Measurements from ENCODE around the gene TMEM167A.
A peak's percentile ranks its signal among the peaks of the same experiment; 100 is the strongest.

TMEM167A gene, protein sequence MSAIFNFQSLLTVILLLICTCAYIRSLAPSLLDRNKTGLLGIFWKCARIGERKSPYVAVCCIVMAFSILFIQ

DNA sequence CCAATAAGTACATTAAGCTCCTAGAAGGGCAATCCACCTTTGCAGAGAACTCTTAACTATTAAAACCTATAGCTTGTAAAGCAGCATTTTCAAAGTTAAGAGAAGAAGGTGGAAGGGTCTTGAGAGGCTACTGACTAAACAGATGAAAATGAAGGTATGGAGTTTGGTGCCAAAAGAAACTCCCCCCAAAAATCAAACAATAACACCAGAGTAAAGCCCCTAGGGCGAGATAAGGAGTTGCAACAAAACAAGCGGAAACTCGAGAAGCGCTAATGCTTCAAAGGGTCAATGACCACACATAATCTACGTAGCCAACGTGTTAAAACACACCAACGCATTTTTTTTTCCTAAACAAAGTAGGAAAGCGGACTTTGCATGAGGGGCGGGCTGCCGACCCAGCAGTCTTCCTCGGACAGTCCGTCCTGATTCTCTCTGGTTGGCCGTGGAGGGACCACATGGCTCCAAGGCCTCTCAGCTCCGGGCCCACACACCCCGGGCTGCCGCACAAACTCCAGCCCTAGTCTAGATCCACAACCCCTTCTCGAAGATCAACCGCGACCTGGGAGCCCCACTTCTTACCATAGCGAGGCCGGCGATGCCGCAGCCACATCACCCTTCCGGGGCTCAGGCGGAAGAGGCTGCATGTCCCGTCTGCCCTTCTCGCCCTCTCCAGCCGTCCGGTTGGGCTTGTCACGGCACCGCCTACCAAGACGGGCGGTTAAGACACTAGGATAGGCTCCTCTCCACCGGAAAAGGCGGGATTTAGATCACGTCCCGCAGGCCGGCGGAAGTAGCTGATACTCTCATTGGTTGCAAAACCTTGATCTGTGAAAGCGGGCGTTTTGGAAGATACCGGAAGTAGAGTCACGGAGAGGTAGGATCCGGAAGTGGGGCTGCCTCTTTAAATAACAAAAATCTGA is at the start of gene TMEM167A, which contains the start of gene XRCC4:
Gene TMEM167A (minus strand): TSS at position 653 of the 920 bp plus-strand sequence. CDS start 71 bp downstream, at position 582.
Gene XRCC4 (plus strand): TSS at position 806 of the 920 bp plus-strand sequence. CDS start 27,373 bp downstream, outside the sequence.
- peak; percentile 98 for DNase-seq

DNA sequence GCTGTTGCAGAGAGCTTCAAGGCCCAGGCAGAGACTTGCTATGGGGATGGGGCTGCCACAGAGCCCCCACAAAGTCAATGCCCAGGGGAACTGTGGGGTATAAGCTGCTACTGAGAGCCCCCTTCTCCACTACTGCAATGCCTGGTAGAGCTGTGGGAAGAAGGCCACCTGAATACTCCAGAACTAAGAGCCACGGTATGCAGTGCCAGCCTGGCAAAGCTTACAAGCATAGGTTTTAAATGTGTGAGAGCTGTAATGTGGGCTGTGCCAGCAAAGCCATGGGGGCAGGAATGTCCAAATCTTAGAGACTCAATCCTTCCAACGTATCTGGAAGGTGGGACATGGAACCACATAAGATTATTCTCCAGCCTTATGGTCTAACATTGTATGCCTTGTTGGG is 49.3 kb upstream of the TMEM167A start:
- DNase-seq = no peak

- no peak for DNase-seq
These were observed 48.4 kb upstream of the TMEM167A start for GRCh38 chr5:83125560-83125959.

GRCh38 chr5:83124593-83124992 is 47.4 kb upstream of the TMEM167A start:
- no peak for DNase-seq

DNA sequence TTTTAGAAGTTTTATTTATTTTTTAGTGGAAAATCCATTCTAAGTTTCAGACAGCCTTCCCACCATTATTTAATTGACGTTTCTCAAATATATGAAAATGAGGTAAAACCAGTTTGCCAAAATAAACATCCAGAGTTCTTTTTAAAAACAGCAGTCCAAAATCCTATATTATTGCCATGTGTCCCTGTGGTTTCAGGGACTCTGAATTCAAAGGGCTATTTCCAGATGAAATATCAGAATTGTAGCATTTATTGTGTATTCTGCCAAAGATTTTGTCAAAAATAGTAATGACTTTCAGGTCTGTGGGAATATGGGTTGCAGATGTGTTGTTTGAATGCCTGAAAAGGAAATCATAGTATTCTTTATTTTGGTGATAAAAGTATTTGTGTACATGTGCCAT is 41.8 kb upstream of the TMEM167A start:
- no peak for DNase-seq

DNA sequence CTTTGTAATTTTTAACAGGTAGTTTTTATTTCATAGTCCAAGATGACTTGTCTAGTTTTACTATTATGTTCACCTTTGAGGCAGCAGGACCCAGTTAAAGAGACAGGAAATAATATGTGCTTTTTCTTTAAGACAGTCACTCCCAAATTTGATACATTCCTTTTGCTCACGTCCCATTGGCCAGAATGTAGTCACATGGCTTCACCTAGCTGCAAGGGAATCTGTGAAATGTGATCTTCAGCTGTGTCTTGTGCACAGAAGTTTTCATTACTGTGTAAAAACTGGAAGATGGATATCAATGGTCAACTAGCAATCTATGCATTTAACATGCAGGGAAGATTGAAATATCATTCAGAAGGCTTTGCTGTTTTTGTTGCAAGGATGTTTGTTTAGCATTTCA is 41.3 kb upstream of the TMEM167A start:
- no peak for DNase-seq

DNA sequence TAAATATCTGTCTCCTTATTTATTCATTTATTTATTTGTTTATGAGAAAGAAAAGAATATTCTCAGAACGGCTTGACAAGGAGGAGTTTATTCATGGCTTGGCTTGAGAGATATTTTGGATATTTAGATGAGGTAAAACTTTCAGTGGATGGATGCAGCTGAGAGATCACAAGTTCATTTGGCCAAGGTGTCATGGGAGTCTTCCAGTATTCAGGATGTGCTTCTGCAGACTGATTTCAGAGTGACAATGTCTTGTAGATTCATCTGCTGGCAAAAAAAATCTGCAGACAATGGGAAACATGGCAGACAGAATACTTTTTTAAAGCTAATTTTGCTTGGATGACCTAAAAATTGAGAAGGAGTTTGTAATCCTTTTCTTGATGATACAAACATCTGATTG is 38.6 kb upstream of the TMEM167A start:
- DNase-seq = no peak

DNA sequence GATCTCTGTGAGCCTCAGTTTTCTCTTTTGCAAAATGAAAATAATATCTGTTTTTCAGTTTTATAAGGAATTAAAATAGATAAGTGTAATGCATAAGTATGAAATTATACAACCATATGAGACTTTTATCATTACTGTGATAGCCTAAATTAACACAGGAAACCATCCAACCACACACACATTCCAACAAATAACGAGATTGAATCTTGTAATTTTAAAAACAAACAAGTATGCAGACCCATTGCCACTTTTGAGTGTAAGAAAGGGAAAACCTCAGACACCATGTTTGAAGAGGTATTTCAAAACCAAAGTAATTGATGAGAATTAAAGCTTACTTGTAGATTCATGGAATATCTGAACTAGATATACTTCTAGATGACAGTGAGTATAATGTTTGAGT is 32.2 kb upstream of the TMEM167A start:
- no peak for DNase-seq

DNA sequence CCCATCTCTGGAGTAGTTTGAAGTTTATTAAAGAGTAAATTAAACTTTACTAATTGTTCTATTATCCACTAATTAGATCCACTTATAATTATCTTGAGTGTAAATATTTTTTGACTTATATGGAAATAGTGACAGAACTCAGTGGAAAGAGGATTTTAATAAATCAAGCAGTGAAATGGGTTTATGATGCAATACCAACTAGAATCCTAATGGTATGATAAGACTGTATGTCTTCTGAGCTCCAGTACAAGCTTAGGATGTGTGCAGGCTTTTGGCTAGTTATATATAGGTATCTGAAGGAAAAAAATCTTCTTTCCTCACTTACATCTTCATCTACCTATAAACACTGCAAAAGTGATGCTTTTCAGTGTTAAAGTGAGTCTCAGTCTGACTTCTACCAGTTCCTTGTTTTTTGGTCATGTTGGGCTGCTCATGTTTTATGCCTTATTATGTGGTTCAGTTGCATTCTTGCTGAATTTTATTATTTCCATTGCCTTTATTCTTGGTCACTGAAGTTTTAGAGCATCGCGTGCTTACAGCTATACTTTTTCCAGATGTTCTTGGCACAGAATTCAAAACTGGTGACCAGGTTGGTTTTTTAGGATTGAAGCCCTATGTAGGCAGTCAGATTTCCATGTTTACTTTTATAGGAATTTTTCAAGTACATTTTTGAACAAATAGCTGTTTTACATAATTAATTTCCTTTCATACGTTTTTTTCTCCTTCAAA is 30.7 kb upstream of the TMEM167A start:
- no peak for DNase-seq

- DNase-seq = no peak
These were observed 26.8 kb upstream of the TMEM167A start for GRCh38 chr5:83104021-83104420.

DNA sequence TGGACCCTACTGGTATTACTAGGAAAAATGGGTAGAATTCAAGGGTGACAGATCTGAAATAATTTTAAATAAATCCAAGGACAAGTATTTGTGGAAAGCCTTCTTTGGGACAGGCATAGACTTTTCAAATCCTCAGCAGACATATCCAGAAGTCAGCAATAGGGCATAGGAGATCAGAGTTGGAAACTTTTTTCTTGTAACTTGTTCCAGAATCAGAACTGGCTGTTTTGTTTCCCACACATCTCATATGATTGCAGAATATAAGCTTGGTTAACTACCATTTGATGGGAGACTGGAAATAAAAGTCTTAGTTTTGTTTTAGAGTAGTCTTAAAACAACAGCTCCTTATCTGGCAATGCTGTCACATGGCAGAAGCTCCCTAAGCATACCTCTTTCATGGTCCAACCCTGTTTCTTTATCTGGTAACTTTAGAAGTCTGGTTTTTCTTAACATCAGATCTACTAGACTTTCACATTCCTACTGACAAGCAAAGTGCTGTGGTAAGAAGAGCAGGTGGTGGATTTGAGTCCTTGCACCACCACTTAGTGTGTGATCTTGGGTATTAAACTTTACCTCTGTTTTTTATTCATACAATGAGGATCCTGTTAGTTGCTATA is 25.3 kb upstream of the TMEM167A start:
- DNase-seq = no peak

DNA sequence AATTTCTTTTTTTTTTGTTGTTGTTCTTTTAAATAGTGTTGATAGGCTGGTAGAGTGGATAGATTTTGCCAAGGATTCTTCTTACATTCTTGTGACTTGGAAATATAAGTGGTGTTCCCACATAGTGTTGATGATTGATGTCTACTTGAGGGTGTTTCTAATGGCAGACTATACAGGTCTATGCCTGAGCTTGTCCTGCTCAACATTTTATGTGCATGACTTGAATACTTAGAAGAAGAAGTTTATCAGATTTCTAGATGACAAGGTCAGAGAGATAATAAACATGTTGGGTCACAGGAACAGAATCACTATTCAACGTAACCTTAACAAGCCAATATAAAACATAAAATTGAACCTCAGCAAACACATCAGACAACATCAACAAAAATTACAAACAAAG is 24.3 kb upstream of the TMEM167A start:
- DNase-seq = no peak

DNA sequence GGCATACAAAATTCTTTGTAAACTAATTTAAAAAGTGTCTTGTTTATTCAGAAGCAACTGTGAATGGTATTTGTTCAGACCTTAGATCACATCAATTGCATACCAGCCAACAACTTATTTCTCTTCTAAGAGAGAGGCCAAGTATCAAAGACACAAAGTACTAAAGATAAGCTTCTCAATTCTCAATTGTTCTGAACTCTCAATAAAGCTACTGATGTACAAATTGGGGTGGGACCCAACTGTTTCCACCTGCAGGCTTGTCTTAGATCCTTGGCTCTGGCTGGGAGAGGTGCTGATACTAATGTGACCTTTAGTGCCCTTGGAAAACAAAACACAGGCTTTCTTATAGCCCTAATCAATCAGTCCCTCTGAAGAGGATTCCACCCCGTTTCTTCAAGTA is 22.3 kb upstream of the TMEM167A start:
- no peak for DNase-seq

DNA sequence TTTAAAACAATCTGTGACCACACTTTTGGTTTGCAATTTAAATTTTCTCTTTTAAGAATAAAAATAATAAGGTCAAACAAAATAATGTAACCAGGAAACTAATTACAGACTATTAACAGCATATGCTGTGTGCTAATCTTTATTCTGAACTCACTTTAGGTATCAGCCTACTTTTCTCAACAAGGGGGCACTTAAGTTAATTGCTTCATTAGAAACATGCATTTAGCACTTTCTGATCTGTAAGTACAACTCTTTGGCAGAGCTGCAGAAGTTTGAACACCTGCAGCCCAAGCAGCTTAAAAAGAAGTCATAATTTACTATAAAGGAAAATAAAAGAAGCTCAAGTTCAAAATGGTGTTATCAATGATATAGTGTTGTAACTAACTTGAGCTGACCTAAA is 21.8 kb upstream of the TMEM167A start:
- DNase-seq = no peak

GRCh38 chr5:83097689-83098231 is 20.6 kb upstream of the TMEM167A start:
- no peak for DNase-seq

DNA sequence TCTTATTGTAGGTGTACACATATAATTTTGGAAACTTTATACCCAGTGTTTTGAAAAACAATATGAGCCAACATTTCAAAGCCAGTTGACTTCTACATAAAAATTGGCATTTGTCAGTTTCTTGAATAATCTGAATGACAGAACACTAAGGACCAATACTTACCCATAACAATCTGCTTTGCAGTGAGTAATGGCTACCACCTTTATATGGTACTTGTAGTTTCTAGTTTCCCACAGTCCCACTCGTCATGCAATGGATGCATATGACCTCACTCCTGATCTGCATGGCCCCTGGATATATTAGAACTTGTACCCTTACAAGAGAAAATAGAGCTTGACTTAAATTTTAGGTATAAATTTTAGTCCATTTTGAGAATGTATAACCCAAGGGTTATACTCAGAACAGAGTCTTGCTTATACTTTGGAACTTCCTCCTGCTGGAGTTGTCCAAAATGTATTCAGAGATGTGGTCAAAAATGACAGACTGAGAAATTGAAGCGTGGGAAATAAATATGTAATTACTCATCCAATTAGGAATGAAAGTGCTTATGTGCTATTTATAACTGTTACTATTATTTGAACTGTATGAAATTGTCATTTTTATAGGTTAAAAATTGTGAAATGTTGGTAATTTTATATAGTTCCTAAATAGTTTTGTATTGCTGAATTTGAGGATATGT is 19.6 kb upstream of the TMEM167A start:
- DNase-seq = no peak

- DNase-seq = no peak
These were observed 18.9 kb upstream of the TMEM167A start for GRCh38 chr5:83095957-83096539.

DNA sequence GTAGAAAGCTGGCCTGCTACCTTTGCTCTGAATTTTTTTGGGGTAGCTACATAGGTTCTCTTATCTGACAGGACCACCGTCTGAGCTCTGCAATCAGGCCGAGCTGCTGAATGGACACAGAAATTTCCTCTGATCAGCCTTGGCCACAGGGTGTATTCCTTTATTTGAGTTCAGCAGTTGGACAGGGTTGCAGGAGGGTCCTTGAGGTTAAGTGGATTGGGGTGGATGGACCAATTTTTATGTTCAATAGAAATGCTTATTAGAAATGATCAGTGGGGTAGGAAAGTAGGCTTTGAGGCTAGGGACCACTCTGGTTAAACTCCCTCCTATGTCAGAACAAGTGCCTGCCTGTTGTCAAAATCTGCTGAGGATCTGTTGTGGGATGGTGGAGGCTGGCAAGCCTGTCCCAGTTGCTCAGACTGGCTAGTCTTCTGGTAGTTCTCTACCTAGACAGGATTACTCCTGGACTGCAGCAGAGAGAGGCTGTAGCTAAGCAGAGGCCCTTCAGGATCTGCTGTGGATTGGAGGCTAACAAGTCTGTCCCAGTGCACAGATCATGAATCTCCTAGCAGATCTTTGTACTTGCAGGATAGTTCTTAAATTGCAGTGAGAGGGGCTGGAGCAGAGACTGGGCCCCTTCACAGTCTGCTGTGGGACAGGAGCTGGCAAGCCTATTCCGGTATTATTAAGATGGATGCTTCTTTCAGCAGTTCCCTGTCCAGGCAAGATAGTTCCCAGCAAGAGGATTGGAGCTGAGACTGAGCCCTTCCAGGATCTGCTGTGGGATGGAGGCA is 18.2 kb upstream of the TMEM167A start:
- DNase-seq = no peak

DNA sequence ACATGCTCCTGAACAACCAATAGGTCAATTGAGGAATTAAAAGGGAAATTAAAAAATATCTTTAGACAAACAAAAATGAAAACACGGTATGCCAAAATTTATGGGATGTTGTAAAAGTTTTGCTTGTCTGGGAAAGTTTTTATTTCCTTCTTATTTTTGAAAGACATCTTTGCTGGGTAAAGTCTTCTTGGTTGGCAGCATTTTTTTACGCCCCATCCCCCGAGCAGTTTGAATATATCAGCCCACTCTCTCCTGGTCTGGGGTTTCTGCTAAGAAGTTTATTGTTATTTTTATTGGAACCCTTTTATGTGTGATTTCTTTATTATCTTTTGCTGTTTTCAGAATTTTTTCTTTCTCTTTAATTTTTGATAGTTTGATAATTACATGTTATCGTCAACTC is 16.5 kb upstream of the TMEM167A start:
- no peak for DNase-seq

DNA sequence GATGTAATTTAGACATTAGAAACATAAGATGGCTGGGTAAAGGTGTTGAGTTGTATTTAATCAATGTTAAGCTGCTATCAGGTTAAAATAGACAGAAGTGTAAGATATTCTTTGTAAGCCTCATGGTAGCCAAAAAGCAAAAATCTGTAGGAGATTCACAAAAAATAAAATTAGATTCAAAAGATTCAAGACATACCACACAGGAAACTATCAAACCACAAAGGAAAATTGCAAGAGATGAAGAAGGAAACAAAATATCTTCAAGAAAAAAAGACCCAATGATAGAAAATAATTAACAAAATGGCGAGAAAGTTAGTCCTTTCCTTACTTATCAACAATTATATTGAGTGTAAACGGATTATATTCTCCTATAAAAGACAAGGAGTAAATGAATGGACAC is 15.4 kb upstream of the TMEM167A start:
- DNase-seq = no peak

DNA sequence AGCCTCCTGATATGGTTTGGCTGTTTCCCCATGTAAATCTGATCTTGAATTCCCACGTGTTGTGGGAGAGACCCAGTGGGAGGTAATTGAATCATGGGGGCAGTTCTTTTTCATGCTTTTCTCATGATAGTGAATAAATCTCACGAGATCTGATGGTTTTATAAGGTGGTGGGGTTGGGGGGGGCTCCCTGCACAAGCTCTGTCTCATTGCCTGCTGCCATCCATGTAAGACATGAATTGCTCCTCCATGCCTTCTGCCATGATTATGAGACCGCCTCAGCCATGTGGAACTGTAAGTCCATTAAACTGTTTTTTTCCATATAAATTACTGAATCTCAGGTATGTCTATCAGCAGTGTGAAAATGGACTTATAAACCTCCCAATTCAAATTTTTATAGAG is 13.0 kb upstream of the TMEM167A start:
- DNase-seq = no peak

Measured in activated CD4-positive, alpha-beta T cell treated with anti-CD3 and anti-CD28 coated beads, Interleukin-2, Interleukin-6, amounts not matched to agents 100 ng/mL and 50 ng/mL, durations not matched to agents 16 hours and 8 hours (primary cell).